Measurements from ENCODE around the gene WEE1. TPM values are rescaled to one million over a fixed set of nuclear protein-coding genes. Genes with fewer than 3 reads are reported as not detected.

The WEE1 gene
- total and polyA plus RNA-seq, 10 of the 15 experiments (the other 5 are each of a cell fraction or from before 2014, with no cell fraction given): 13.8 to 69.5 (median 45.4) TPM

GRCh38 chr11:9629064-9629463 lies 55.6 kb downstream of the WEE1 start:
- Histone ChIP-seq H2AFZ (ENCODE audit: control insufficient read depth, low read depth, low read length) (peak overlapping the region; percentile 35), H3K79me2 (ENCODE audit: control insufficient read depth, insufficient read depth, low read length) (no peaks in the 10 kb centered on the region), H3K9me3 (replicated peaks; ENCODE audit: control insufficient read depth, insufficient read depth, low read length) (peaks cover 2% of the 10 kb centered on the region; the same call in 1 of the 3 replicates), H3K27me3 (replicated peaks in 1 of 2; ENCODE audit: control insufficient read depth in 2 of 2, insufficient read depth in 2 of 2, low read length in 1 of 2) (no peaks in the 10 kb centered on the region), H3K36me3 (ENCODE audit: control insufficient read depth in 2 of 2, insufficient read depth in 2 of 2, low read length in 1 of 2) (no peaks in the 10 kb centered on the region), H4K20me1 (ENCODE audit: control insufficient read depth, insufficient read depth) (no peaks in the 10 kb centered on the region), H3K4me3 (no peak overlapping the region), H3K9ac (ENCODE audit: control insufficient read depth, insufficient read depth, low read length) (no peak overlapping the region), H3K4me1 (ENCODE audit: control insufficient read depth, insufficient read depth, low read length) (peaks cover 36% of the 10 kb centered on the region), H3K4me2 (ENCODE audit: control insufficient read depth, insufficient read depth) (peak overlapping the region; percentile 40), H3K27ac (ENCODE audit: control insufficient read depth, insufficient read depth) (peak overlapping the region; percentile 9; the same call in 1 of the 2 replicates)
- ChIA-PET RAD21 (ENCODE audit: unreplicated experiment) (interaction anchor here (0.8 to 2.8 kb wide), 12 partner anchors 12 to 118 kb away, joined by 3 to 16 read pairs (median 6); partner anchors contain the start of gene SWAP70), POLR2A (interaction anchor here (0.7 to 2.1 kb wide), 9 partner anchors 9 to 117 kb away, joined by 3 to 9 read pairs (median 4); partner anchors contain the start of gene SWAP70), SMC1A (ENCODE audit: uncharacterized antibody, unreplicated experiment) (interaction anchor here (0.8 to 2.1 kb wide), 22 partner anchors 9 to 122 kb away, joined by 3 to 16 read pairs (median 5); partner anchors contain the start of gene SWAP70), CTCF (interaction anchor here (0.6 to 2.3 kb wide), 10 partner anchors 9 to 775 kb away, joined by 3 to 12 read pairs (median 4); no protein-coding TSS in a partner anchor)
- ATAC-seq (peak; percentile 91), FAIRE-seq (no peak), DNase-seq (ENCODE audit: low read depth, low spot score) (no peak)
- WGBS (ENCODE audit: insufficient coverage, insufficient replicate concordance, low lambda C conversion rate, missing lambda C conversion rate): 49% methylated on average over 6 of the region's 6 CpGs
- no TSS peak for BruUV-seq (replicated peaks)
- in situ Hi-C loops (cut with MboI): no loop called here
- intact Hi-C loops (cut with micrococcal nuclease; ENCODE audit: unreplicated experiment): no loop called here
- no peak for TF ChIP-seq GATAD2B (conservative IDR thresholded peaks at IDR 0.05; ENCODE audit: low read depth)
- TF ChIP-seq TBL1XR1 (IDR thresholded peaks at IDR 0.05; ENCODE audit: low read depth, low read length): no peak
- no peak for TF ChIP-seq SKIL (IDR thresholded peaks at IDR 0.05; ENCODE audit: low read depth, poor library complexity, severe bottlenecking)
- no peak for TF ChIP-seq RB1 (IDR thresholded peaks at IDR 0.05; ENCODE audit: borderline replicate concordance)
- no peak for TF ChIP-seq EZH2 (IDR thresholded peaks at IDR 0.05; ENCODE audit: borderline replicate concordance, control insufficient read depth, low read depth, low read length)
- peak; percentile 68 to 69 for TF ChIP-seq IKZF2 (IDR thresholded peaks at IDR 0.05)
- no peak for TF ChIP-seq CHD2 (IDR thresholded peaks at IDR 0.05; ENCODE audit: borderline replicate concordance, low read depth, low read length)
- TF ChIP-seq STAT1 (conservative IDR thresholded peaks at IDR 0.05): no peak
- 0 out of 2 replicates have a peak, but pooled peaks have one; percentile 31 for TF ChIP-seq MLLT1 (IDR thresholded peaks at IDR 0.05)
- TF ChIP-seq TARDBP (IDR thresholded peaks at IDR 0.05; ENCODE audit: borderline replicate concordance): no peak
- no peak for TF ChIP-seq HDAC2 (IDR thresholded peaks at IDR 0.05)
- TF ChIP-seq NFIC (IDR thresholded peaks at IDR 0.05; ENCODE audit: low read depth, low read length): peak; percentile 60
- TF ChIP-seq ZNF384 (IDR thresholded peaks at IDR 0.05; ENCODE audit: borderline replicate concordance, low read depth, low read length): no peak
- no peak for TF ChIP-seq E2F4 (IDR thresholded peaks at IDR 0.05; ENCODE audit: low read depth, low read length)
- TF ChIP-seq ZNF592 (IDR thresholded peaks at IDR 0.05): no peak
- 0 out of 2 replicates have a peak, but pooled peaks have one; percentile 61 for TF ChIP-seq DPF2 (IDR thresholded peaks at IDR 0.05)

Data from GM12878 (cell line).